K562 treated with DMSO at 1 percent for 12 hours (cell line): ENCODE measurements around the gene GRIA2. TPM values are rescaled to one million over a fixed set of nuclear protein-coding genes. Genes with fewer than 3 reads are reported as not detected.

Source experiments
- total RNA-seq: library from RNA; unstranded; fragments of 300-600 nt; gene quantifications from 2 replicates; pipeline ENCODE4 v1.2.3, GENCODE V29; 2022; ENCODE audit not compliant: insufficient read depth

Gene GRIA2
- total RNA-seq = not detected in 2 replicates

DNA sequence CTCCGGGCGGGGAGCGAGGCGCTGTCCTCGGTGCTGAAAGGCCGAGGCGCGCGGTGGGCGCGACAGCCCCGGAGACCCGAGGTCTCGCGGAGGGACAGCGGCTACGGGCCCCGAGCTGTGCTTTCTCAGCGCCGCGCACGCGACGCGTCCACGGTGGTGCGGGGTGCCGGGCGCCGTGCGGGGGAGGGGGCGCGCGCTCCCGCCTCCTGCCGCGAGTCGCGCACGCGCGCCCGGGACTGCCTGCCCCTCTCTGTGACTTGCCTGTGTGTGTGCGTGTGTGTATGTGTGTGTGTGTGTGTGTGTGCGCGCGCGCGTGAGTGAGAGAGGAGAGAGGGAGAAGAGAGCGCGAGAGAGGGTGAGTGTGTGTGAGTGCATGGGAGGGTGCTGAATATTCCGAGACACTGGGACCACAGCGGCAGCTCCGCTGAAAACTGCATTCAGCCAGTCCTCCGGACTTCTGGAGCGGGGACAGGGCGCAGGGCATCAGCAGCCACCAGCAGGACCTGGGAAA is at the start of gene GRIA2:
Gene GRIA2, plus strand, starts transcription at position 358 of the 511 bp plus-strand sequence. CDS start 315 bp downstream, outside the sequence.

Other genes starting within 250 kb of the GRIA2 start
- gene PDGFC, start 248.9 kb upstream of the GRIA2 start, total RNA-seq = not detected in 2 replicates
- gene GLRB, start 144.6 kb upstream of the GRIA2 start, total RNA-seq = not detected in 2 replicates